Non-pigmented ciliary epithelial cell (primary cell): ENCODE data around the gene GLI3.

ENCODE experiments used
- DNase-seq: peaks from one replicate; pipeline ENCODE4 v3.0.0-alpha.2; 2010; ENCODE audit warnings: low read depth

GLI3 gene

DNA sequence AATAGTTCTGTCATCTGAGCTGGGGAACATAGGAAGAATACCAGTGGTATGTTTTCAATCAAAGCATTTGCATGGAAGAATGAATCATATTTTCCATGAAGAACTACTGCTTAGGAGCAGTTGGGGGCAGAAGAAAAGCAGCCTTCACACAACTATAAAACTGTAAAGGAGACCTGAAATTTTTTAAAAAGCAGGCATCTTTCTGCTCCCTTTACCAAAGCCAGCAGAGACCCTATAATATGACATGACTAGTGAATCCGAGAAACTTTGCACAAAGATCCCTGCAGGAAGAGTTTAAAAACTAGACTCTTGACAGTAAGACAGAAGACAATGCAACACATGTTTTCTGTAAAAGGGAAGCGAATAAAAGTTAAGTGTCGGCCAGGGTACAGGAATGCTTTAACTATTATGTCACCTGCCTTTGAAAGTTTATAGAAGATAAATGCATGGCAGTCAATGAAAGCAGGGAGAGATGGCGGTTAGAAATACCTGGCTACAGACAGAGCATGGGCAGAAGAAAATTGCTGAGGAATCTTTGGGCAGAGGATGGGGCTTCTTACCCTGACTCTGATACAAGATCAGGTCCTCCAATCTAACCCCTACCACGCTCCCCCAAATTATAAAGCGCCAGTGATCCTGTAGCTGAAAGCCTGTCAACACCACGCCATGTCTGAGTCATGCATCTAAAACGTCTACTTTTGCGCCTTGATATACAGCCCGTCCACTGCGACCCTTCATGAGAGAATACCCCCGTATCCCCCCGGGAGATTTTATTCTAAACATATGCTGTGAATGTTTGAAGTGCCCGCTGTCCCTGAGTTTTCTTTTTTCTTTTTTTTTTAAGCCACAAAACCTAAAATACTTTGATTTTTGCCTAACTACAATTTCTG, 93.1 kb downstream of the GLI3 start:
- peak; percentile 35 for DNase-seq

DNA sequence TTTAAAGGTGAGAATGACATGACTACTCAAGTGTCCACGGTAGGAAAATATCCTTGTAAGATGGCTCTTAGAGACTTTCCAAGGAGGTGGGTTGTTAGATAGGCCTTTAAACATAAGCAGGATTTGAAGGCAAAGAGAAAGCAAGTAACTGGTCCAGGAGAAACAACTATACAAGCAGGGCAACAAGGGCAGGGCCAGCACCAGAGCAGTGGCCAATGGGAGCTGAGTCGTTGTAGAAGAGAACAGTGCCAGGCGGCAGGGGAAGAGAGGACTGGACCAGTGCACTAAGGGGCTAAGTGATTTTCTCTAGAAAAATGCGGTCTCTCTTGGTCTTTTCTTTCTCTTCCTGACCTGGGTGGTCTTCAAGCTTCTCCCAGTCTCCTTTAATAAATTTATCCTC, 94.9 kb downstream of the GLI3 start:
- DNase-seq, result no peak

DNA sequence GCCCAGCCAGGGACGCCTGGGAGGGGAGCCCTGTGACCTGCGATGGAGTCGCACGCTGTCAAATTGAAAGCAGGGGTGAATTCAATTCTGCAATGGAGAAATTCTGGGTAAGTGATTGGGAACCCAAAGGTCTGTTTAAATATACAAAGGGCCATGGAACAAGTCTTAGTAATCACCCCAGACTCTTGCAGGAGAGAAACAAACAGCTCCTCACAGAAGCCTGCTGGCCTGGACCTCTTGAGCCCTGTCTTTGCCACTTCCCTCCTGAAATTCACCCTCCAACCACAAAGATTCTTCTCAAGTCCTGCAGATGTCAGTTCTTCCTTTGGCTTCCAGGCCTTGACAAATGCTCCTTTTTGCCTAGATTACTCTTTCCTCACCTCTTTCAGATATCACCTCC, 97.3 kb downstream of the GLI3 start:
- DNase-seq, result no peak

DNA sequence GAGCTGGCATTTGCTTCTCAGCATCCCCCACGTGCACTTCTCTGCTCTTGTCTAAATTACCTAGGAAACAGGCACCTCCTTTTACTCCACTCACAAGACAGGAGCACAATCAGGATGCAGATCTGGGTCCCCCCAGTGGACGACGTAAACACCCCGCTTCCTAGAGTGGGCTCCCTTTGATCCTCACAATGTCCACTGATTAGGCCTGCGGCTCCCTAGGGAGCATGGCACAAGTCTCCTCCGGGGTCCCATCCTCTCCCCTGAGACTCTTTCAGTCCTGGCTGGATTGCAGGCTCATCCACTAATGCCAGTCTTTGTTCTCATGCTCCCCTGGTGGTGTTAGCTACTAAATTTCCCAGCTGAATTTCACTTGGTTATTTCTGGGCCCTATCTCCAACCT, 98.3 kb downstream of the GLI3 start:
- no peak for DNase-seq

DNA sequence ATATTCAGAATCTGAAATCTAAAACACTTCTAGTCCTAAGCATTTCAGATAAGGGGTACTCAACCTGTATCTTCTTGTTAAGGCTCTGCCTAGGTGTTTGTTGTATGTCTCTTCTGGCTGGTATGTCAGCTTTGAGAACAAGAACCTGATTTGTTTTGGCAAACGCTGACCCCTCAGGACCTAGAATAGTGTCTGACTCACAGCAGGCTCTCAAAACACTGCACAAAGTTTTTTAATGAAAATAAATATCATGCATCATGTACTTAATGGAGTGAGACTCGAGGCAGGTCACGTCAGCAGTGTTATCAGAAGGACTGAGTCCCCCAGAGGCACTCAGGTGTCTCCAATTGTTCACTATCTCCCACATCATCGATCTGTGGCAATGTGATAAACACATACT, 99.1 kb downstream of the GLI3 start:
- no peak for DNase-seq

DNA sequence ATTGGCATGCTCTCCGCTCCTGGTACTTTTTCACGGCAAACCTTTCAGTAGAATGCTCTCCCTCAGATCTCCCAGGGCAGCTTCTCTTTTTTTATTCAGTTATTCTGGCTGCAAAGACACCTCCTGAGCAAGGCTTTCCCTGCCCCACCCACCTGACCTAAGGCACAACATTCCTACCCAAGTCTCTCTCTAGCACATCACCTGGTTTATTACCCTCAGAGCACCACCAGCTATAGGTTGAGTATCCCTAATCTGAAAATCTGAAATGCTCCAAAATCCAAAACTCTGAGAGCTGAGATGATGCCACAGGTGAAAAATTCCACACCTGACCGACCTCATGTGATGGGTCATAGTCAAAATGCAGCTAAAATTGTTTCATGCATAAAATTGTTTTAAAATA, 99.6 kb downstream of the GLI3 start:
- DNase-seq, result no peak

DNA sequence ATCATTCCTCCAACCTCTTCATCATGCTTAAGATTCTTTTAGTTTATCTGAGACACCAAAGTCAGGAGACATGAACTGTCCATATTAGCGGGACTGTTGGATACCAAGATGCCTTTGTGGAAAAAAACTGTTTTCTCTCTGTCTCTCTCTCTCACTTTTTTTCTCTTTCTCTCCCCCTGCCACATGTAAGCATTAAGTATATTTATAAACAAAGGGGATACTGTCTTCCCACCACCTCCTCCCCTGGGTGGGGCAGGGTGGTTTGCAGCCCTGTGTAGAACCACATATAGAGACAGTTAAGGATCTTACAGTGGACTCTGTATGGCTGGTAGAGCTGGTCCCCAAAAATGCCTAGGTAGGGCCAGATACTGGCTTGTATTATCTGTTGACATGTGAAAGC, 101.3 kb downstream of the GLI3 start:
- no peak for DNase-seq

DNA sequence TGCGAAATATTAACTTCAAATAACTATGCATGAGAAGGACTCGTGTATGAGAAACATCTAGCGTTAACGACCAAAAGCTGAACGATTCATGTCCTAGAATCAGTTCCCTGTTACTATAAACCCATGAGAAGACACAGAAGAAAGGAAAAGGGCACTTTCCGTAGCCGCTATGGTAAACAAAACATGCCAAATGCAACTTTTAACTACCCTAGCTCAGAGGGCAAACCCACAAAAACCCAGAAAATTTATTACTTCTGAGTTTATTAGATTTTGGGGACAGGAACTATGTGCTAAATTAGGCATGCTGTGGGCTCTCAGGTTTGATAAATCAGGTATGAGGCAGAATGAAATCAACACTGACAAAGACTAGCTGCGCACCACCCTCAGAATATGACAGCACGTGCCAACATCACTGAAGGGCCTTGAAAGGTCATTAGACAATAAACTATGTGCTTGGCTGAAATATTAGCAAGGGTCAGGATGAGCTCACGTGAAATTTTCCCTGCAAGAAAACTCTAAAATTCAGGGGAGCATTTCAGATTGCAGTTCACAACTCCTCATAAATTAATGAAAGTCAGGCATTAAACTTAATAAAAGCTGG, 102.6 kb downstream of the GLI3 start:
- DNase-seq, result no peak

DNA sequence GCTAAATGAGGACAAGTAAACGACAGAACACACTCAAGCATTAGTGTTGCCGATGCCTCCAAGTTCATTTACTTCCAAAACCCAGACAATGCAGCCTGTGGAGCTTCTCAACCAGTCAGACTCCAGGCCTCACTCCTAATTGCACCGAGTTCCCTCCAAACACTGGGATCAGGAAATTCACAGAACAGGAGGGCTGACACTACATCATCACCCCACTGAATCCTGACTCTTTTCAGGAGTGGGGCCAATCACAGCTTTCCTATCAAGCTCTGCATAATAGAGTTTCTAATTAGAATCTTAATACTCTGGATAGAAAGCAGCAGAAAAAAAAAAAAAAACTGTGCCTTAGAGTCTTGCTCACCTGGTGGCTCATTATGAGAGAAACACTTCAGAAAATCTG, 103.7 kb downstream of the GLI3 start:
- DNase-seq, result no peak

DNA sequence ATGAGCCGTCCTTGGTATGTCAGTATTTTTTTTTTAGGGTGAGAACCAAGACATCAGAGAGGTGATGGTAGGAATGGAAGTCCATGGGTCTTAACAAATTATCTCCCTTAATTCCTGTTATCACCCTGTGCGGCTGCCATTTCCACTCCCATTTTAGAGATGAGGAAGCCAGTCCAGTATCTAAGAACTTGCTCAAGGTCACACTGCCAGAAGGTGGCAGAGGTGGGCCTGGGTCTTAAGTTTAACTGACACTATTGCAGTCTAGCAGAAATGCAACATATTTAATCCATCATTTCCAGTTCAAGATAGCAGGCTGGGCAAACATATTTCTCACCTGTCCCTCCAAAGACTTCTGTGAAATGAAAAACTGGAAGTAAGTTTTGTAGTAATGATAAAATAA, 108.3 kb downstream of the GLI3 start:
- no peak for DNase-seq

DNA sequence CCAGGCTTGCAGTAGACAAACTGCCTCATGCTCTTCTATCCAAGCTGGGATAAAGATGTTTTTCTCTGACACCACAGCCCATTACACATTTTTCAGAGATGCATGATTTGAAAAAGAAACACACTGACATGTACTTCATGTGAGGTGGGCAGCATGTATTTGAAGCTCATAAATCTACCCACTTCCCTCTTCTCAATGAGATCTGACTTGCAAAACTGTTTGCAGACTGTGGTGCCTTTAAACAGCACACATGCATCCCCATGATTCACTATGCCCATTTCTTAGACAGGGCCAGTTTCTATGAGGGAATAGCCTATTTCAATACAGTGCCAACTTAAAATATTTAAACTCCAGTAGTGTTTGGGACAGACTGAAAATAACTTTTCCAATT, 109.8 kb downstream of the GLI3 start:
- DNase-seq, result no peak

DNA sequence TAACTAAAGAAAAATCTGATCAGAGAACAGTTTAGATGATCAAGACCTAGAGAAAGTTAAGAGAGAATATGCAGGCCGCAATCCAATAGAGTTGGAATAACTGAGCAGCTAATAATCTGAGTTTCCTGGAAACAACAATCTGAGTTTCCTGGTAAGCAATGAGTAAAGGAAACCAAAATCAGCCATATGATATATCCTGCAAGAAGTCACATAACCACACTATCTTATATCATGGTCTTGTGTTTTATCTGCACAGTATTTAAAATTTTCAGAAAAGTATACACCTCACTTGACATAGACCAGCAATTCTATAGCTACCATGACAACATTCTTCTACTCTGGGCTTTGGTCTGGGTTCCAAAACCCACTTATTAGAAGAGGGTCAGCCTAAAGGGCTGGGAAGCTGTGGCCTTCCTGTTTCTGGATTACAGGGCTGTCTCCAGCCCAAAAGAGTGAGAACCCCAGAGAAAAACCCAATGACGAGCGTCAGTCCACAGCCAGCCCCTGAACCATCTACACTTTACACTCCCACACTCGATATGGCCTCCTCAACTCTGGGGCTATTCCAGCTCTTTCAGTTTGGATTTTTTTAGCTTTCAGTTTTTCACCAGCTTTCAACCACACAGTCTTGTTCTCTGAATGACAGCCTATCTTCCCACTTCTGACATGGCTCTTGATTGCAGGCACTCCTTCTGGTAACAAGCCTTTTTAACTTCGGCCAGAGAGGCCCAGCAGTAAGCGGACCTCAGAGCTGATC, 110.4 kb downstream of the GLI3 start:
- no peak for DNase-seq

DNA sequence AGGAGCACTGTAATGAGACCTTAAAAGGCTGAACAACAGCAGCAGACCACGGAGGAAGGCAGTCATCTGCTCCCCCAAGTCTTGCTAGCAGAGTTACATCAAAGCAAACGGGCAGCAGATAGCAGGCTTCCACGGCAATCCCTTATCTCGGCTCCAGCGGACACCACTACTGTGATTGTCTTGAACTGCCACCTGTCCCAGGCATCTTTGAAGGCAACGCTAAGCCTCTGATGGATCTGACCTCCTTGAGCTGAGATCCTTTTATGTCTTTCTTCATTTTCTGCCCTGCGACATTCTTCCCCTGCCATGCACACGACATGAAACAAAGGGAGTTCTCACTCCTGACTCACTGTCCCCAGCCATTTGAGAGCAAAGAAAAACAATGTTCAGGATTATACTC, 111.7 kb downstream of the GLI3 start:
- no peak for DNase-seq

DNA sequence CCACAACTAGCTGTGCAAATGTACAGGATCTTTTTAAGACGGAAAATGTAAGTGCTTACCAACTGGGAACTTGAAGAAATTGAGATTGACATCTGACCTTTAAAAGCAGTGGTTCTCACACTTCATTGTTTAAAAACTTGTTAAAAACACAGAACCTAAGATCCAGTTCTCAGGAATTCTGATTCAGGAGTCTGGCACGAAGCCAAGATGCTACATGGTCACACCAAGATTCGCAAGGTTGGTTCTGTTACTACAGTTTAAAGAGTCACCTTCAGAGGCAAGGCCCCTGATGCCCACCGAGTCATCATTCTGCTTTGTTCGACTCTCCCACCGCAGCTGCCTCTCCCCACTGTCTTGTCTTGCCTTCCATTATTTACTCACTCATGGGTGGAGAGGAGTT, 113.3 kb downstream of the GLI3 start:
- no peak for DNase-seq

DNA sequence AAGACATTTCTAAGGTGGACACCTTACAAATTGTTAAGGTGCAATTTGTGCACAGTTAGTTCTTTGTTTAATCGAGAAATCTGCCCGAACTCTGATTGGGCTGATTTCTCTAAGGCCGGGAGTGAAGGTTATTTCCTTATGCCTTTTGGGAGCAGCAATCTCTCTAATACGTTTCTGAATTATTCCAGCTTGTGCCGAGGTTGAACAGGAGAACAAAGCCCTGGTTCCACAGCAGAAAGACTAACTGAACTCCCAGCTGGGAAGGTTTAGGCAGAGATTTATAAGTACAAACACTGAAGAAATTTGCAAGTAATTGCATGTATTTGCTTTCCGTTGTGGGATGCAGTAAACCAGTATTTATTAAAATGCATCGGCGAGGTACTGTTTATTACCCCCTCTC, 116.8 kb downstream of the GLI3 start:
- DNase-seq, result no peak

DNA sequence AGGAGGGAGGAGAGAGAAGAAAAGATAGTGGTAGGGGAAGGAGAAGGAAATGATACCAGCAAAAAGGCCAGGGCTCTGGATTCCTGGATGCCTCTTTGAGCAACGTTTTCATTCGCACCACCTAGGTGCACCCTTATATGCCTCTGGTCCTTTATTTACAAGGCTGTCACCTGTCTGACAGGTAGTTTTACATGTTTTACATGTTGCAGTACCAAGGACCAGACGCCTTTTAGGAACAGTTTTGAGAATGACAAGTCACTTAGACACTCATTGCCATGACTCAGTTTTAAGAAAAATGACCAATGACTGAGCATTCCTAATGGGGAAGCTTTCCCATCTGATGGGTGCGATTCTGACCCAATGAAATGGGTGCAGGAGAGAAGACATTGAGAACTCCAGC, 119.8 kb downstream of the GLI3 start:
- DNase-seq, result no peak

DNA sequence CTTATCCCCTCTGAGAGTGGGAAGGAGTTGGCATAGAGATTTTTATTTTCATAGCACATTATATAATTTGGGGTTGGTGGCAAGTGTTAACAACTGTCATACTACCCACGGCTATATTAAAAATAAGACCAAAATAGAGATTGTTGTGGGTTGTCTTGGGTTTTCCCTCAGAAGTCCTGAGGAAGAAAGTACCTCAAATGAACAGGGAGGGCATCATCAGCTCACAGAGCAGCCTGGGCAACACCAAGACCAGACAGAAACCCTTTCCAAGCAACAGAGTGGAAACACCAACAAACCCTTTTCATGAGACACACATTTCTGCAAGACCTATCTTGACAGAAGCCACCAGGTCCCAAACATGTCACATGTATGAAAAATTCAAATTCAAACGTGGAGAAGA, 121.2 kb downstream of the GLI3 start:
- no peak for DNase-seq

DNA sequence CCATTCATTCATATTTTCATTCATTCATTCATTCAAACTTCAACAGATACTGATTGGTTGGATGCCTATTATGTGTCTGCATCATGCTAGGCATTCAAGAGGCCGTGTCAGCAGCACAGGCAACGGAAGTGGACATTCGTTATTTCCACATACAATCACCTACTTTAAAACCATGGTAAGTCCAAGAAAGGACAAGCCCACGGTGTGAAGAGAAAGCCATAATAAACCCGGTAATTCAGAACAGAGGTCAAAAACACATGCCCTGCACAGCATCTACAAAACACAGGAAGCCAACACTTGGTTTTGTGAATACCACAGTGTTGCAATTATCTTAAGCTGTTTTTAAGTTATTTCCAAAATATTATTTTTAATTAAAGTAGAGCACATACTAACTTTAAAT, 126.7 kb downstream of the GLI3 start:
- DNase-seq, result no peak

DNA sequence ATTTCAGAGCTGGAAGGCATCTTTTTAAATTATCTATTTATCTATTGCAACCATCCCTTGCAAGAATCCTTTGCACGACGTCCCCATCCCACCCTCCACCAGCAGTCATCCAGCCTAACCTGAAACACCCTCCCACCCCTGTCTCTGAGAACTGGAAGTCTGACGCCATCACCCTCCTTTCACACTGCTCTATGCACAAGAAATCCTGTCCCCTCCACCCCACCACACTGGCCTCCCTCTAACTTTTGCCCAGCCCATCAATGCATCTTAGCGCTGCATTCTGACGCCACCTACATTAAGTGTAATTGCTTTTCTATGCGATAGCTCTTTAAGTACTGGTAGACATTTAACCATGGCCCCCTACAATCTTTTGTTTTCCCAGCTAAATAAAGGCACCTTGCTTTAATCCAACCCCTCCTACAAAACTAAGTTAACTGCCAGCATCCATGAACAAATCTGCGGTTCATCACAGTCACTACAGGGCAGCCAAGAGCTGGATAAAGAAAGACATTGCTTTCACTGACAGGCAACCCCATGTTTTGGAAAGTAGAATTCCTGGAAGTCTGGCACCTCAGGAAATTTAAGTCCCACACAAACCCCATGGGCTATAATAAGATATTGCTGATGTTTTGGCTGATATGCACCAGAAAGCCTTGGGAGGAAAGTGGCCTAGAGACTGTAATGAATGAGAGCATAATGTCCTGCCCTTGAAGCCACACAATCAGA, 128.0 kb downstream of the GLI3 start:
- DNase-seq, result no peak

DNA sequence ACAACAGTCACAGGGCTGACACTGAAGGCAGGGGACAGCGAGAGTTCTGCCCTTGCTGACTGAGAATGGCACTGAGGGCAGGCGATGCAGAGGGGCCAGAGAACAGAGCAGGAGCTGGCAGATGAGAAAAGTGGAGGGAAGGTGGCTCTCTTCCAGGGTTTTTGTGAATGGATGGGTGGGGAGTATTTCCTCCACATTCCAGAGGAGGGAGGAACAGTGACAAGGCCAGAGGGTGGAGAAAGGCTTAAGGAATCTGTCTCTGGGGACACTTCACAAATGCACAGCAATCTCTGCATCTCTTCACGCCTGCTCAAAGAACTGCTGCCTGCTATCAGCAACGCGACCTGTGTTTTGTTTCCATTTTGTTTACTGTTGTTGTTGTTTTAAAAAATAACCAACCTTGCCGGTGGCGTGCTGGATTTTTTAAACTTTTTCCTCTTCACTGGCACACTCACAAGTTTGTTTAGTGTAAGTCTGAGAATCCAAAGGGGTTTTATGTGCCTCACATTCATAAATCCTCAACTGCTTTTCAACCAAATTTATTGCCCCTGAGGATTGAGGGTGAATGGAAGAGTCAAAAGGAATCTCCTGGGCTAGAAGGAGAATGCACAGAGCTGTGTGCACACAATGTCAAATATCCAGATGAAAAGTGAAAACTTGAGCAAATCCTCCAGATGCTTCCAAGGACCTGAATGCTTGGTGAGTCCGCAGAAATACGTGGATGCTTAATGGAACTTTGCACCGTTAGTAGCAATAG, 129.3 kb downstream of the GLI3 start:
- DNase-seq, result no peak

DNA sequence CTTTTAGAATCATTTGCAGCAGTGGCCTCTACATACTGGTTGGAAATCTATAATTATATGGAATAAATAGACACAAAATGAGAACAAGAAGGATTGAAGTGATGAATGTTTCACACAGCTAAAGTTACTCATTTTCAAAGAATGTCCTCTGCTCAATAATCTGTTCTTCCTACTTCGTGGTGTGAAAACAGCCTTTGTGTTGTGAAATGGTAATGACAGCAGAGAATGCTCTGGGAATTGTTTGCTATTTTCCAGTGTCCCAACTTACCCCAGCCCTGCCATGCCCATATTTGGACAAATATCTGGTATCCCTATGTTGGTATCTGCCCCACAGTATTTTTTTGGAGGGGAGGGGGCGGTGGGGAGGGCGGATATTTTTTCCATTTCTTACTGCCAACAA, 130.4 kb downstream of the GLI3 start:
- no peak for DNase-seq
